Body of pancreas (tissue), 4 donors: ENCODE data around the gene SNAP25.

Experiments
- CTCF ChIP-seq, 7 experiments: fragments of 450-650 bp in 4 of 7; fragments of 200-600 bp in 3 of 7; sonication (generic) in 3 of 7; IDR thresholded peaks; one replicate each; pipeline ENCODE4 v1.5.1; 2016 to 2019; ENCODE audit warnings: antibody characterized with exemption in 7 of 7
- POLR2A ChIP-seq, 3 donors: fragments of 450-650 bp; IDR thresholded peaks; one replicate each; pipeline ENCODE4 v1.6.1; 2016; ENCODE audit warnings: antibody characterized with exemption in 3 of 3, mild to moderate bottlenecking in 2 of 3

DNA sequence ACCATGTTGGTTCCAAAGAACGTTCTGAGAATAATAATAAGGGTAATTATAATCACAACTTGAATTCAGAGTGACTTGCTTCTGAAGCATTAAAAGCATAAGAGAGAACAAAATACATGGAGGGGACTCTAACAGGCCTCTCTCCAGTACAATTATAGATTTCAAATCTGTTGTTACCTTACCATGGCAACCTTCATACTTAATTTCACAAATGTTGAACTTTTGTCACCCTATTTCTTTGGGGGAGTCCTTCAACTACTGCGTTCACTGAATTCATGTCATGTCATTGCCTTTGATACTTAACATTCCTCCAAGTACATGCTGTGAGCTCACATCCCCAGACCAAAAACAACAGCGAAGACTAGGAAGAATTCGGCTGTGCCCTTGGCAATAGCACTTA lies 111.4 kb downstream of the SNAP25 start:
- no peak for TF ChIP-seq CTCF (IDR thresholded peaks at IDR 0.05)
- TF ChIP-seq POLR2A (IDR thresholded peaks at IDR 0.05), result no peak
